Activated CD4-positive, alpha-beta T cell treated with anti-CD3 and anti-CD28 coated beads, Interleukin-2, amount 50 U/mL, for 4 hours (primary cell): ENCODE measurements around the gene GNA15.
"Not testable (repeated sequence)": the region's sequence is repeated elsewhere in the genome, so short reads cannot be mapped to it uniquely, and the experiment has no call there.

Experiments used
- DNase-seq, 2 experiments: peaks; one replicate each; pipeline ENCODE4 v3.0.0-alpha.2; 2020

The GNA15 gene

GRCh38 chr19:3193256-3194105 is 57.6 kb downstream of the GNA15 start:
- no peak for DNase-seq

GRCh38 chr19:3194106-3195087 is 58.6 kb downstream of the GNA15 start:
- no peak for DNase-seq

- DNase-seq: no peak
Measured at GRCh38 chr19:3196064-3196932, 60.5 kb downstream of the GNA15 start.

GRCh38 chr19:3196933-3197205 is 61.0 kb downstream of the GNA15 start:
- DNase-seq: no peak

GRCh38 chr19:3198901-3199700 is 63.3 kb downstream of the GNA15 start:
- no peak for DNase-seq

- no peak for DNase-seq
Measured at GRCh38 chr19:3201072-3201700, 65.4 kb downstream of the GNA15 start.

GRCh38 chr19:3201911-3202310 is 66.1 kb downstream of the GNA15 start:
- no peak for DNase-seq

GRCh38 chr19:3202346-3202745 is 66.5 kb downstream of the GNA15 start:
- DNase-seq: no peak

GRCh38 chr19:3202895-3203294 is 67.1 kb downstream of the GNA15 start:
- DNase-seq: not testable (repeated sequence)

- DNase-seq: no peak
Measured at GRCh38 chr19:3203805-3204645, 68.2 kb downstream of the GNA15 start.

- no peak for DNase-seq
Measured at GRCh38 chr19:3204646-3205275, 68.9 kb downstream of the GNA15 start.

- no peak for DNase-seq
Measured at GRCh38 chr19:3206216-3206953, 70.6 kb downstream of the GNA15 start.

- DNase-seq: no peak
Measured at GRCh38 chr19:3207461-3208242, 71.8 kb downstream of the GNA15 start.

- no peak for DNase-seq
Measured at GRCh38 chr19:3208317-3209207, 72.7 kb downstream of the GNA15 start.

- peak; percentile 69 to 74 for DNase-seq
Measured at GRCh38 chr19:3210347-3211017, 74.6 kb downstream of the GNA15 start.

GRCh38 chr19:3211191-3211590 is 75.4 kb downstream of the GNA15 start:
- no peak for DNase-seq

GRCh38 chr19:3213159-3213558 is 77.3 kb downstream of the GNA15 start:
- DNase-seq: no peak
